Liver (tissue), 9 donors: ENCODE measurements around the gene LDLRAD3. TPM values are rescaled to one million over a fixed set of nuclear protein-coding genes. Genes with fewer than 3 reads are reported as not detected.

Experiments used
- DNase-seq: peaks from one replicate; pipeline ENCODE4 v3.0.0-alpha.2; 2017; ENCODE audit warnings: low spot score
- H3K27ac ChIP-seq, 2 donors: one replicate each; pipeline ENCODE4 v1.7.0; 2013; ENCODE audit warnings: inconsistent platforms in 2 of 2, low read length in 2 of 2, control low read depth in 1 of 2, low read depth in 1 of 2, mild to moderate bottlenecking in 1 of 2
- H3K27me3 ChIP-seq, 4 donors: one replicate each; pipeline versions ENCODE4 v1.6.1 to v1.7.0; 2013; ENCODE audit warnings: low read length in 3 of 4, inconsistent platforms in 1 of 4, mild to moderate bottlenecking in 1 of 4, moderate library complexity in 1 of 4; ENCODE audit not compliant: control insufficient read depth in 4 of 4, insufficient read depth in 4 of 4
- H3K36me3 ChIP-seq, 4 donors: one replicate each; pipeline versions ENCODE4 v1.6.1 to v1.7.0; 2013; ENCODE audit warnings: low read length in 3 of 4, mild to moderate bottlenecking in 3 of 4, low read depth in 1 of 4, moderate library complexity in 1 of 4; ENCODE audit not compliant: control insufficient read depth in 4 of 4, insufficient read depth in 3 of 4
- H3K4me1 ChIP-seq, 4 donors: one replicate each; pipeline versions ENCODE4 v1.6.1 to v1.7.0; 2013; ENCODE audit warnings: low read length in 3 of 4, mild to moderate bottlenecking in 3 of 4, moderate library complexity in 1 of 4; ENCODE audit not compliant: control insufficient read depth in 4 of 4, insufficient read depth in 4 of 4
- H3K4me3 ChIP-seq, 3 donors: one replicate each; pipeline versions ENCODE4 v1.6.1 to v1.7.0; 2013; ENCODE audit warnings: low read length in 3 of 3, control low read depth in 1 of 3, low read depth in 1 of 3, mild to moderate bottlenecking in 1 of 3
- H3K9ac ChIP-seq, 2 donors: one replicate each; pipeline ENCODE4 v1.7.0; 2013; ENCODE audit warnings: low read length in 2 of 2, mild to moderate bottlenecking in 2 of 2, moderate library complexity in 2 of 2, control low read depth in 1 of 2, low read depth in 1 of 2
- H3K9me3 ChIP-seq, 4 donors: one replicate each; pipeline versions ENCODE4 v1.6.1 to v1.7.0; 2013; ENCODE audit warnings: low read length in 3 of 4; ENCODE audit not compliant: control insufficient read depth in 4 of 4
- ATF3 ChIP-seq: IDR thresholded peaks from 2 replicates; pipeline ENCODE4 v1.6.1; 2016; ENCODE audit warnings: antibody characterized with exemption
- EGR1 ChIP-seq, 2 donors: IDR thresholded peaks; 2 replicates each; pipeline ENCODE4 v1.6.1; 2016 to 2018; ENCODE audit warnings: antibody characterized with exemption in 2 of 2, low read depth in 2 of 2
- GABPA ChIP-seq, 2 donors: IDR thresholded peaks in 1 of 2; conservative IDR thresholded peaks in 1 of 2; 2 replicates each; pipeline ENCODE4 v1.6.1; 2016; ENCODE audit warnings: antibody characterized with exemption in 2 of 2, mild to moderate bottlenecking in 1 of 2, moderate library complexity in 1 of 2
- HNF4A ChIP-seq, 2 donors: conservative IDR thresholded peaks; 2 replicates each; pipeline ENCODE4 v1.6.1; 2016; ENCODE audit warnings: antibody characterized with exemption in 2 of 2, mild to moderate bottlenecking in 2 of 2
- JUND ChIP-seq, 2 donors: IDR thresholded peaks; 2 replicates each; pipeline ENCODE4 v1.6.1; 2016; ENCODE audit warnings: antibody characterized with exemption in 2 of 2
- NR2F2 ChIP-seq: IDR thresholded peaks from 2 replicates; pipeline ENCODE4 v1.6.1; 2016; ENCODE audit warnings: antibody characterized with exemption
- RAD21 ChIP-seq, 2 donors: IDR thresholded peaks; 2 replicates each; pipeline ENCODE4 v1.6.1; 2016; ENCODE audit warnings: antibody characterized with exemption in 2 of 2, mild to moderate bottlenecking in 2 of 2
- RXRA ChIP-seq, 2 donors: IDR thresholded peaks; 2 replicates each; pipeline ENCODE4 v1.6.1; 2017 to 2018; ENCODE audit warnings: antibody characterized with exemption in 2 of 2, mild to moderate bottlenecking in 1 of 2
- SP1 ChIP-seq: IDR thresholded peaks from 2 replicates; pipeline ENCODE4 v1.6.1; 2018; ENCODE audit warnings: antibody characterized with exemption, mild to moderate bottlenecking
- TAF1 ChIP-seq: conservative IDR thresholded peaks from 2 replicates; pipeline ENCODE4 v1.6.1; 2016; ENCODE audit warnings: antibody characterized with exemption, mild to moderate bottlenecking
- WGBS: extraction: QIAGEN DNeasy Blood & Tissue Kit; methylation state at CpG from one replicate; pipeline ENCODE4 v1.1.7; 2013; 5-methylcytosine and 5-hydroxymethylcytosine counted together
- polyA plus RNA-seq, 2 donors: library from polyadenylated mRNA; stranded (reverse) in 1 of 2; unstranded in 1 of 2; fragments of 200-250 nt in 1 of 2; fragments of >200 nt in 1 of 2; fragmentation: Nextera tagmentation in 1 of 2; extraction: Ambion mirVana in 1 of 2; gene quantifications; one replicate each; pipeline versions ENCODE4 v1.2.1 to v1.2.3, GENCODE V29; 2013 to 2015
- total RNA-seq, 2 donors: library from RNA; depleted of rRNA; stranded (reverse); fragments of >200 nt; gene quantifications; one replicate each; pipeline ENCODE4 v1.2.3, GENCODE V29; 2014
- TF ChIP-seq, protein P1 (sequence below): IDR thresholded peaks from 2 replicates; pipeline ENCODE4 v1.6.1; 2016; ENCODE audit warnings: antibody characterized with exemption, mild to moderate bottlenecking
- TF ChIP-seq, protein P2 (sequence below): fragments of 150-350 bp; IDR thresholded peaks from 2 replicates; pipeline ENCODE4 v1.5.1; 2017; ENCODE audit warnings: improper control_type of control experiment, low read depth, low read length; ENCODE audit not compliant: missing input control
- TF ChIP-seq, protein P3 (sequence below): IDR thresholded peaks from 2 replicates; pipeline ENCODE4 v1.6.1; 2016; ENCODE audit warnings: antibody characterized with exemption
- donor health status: healthy.
- donor health status: healthy.
- donor health status: healthy.
- donor health status: healthy.
- donor health status: healthy.

LDLRAD3 gene
- total and polyA plus RNA-seq, 4 donors, result 0.75 to 1.3 (median 0.93) TPM

DNA sequence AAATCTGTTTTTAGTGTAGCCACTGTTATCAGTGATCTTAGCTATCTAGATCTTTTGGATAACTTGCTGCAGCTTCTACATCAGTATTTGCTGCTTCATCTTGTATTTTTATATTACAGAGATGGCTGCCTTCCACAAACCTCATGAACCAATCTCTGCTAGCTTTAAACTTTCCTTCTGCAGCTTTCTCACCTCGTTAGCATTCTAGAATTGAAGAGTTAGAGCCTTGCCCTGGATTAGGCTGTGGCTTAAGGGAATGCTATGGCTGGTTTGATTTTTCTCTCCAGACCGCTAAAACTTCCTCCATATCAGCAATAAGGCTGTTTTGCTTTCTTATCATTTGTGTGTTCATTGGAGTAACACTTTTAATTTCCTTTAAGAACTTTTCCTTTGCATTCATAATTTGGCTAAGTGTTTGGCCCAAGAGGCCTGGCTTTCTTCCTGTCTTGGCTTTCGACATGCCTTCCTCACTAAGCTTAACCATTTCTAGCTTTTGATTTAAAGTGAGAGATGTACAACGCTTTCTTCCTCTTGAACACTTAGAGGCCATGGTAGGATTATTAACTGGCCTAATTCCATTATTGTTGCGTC, 51.9 kb downstream of the LDLRAD3 start:
- Histone ChIP-seq H3K27ac (no peak overlapping the region), H3K9me3 (no peaks in the 10 kb centered on the region), H3K27me3 (no peaks in the 10 kb centered on the region), H3K4me1 (no peaks in the 10 kb centered on the region), H3K36me3 (no peaks in the 10 kb centered on the region), H3K4me3 (no peak overlapping the region), H3K9ac (no peak overlapping the region)
- 75% methylated on average over 5 of the region's 5 CpGs for WGBS
- TF ChIP-seq GABPA (IDR thresholded peaks at IDR 0.05 in 1 of 2, conservative IDR thresholded peaks at IDR 0.05 in 1 of 2) (no peak), HNF4A (conservative IDR thresholded peaks at IDR 0.05) (no peak), NR2F2 (no peak), ATF3 (no peak), JUND (IDR thresholded peaks at IDR 0.05) (no peak), RXRA (IDR thresholded peaks at IDR 0.05) (no peak), SP1 (no peak), RAD21 (IDR thresholded peaks at IDR 0.05) (no peak), TAF1 (no peak), EGR1 (IDR thresholded peaks at IDR 0.05; ENCODE audit: low read depth in 2 of 2) (no peak)
- TF ChIP-seq, protein P1, sequence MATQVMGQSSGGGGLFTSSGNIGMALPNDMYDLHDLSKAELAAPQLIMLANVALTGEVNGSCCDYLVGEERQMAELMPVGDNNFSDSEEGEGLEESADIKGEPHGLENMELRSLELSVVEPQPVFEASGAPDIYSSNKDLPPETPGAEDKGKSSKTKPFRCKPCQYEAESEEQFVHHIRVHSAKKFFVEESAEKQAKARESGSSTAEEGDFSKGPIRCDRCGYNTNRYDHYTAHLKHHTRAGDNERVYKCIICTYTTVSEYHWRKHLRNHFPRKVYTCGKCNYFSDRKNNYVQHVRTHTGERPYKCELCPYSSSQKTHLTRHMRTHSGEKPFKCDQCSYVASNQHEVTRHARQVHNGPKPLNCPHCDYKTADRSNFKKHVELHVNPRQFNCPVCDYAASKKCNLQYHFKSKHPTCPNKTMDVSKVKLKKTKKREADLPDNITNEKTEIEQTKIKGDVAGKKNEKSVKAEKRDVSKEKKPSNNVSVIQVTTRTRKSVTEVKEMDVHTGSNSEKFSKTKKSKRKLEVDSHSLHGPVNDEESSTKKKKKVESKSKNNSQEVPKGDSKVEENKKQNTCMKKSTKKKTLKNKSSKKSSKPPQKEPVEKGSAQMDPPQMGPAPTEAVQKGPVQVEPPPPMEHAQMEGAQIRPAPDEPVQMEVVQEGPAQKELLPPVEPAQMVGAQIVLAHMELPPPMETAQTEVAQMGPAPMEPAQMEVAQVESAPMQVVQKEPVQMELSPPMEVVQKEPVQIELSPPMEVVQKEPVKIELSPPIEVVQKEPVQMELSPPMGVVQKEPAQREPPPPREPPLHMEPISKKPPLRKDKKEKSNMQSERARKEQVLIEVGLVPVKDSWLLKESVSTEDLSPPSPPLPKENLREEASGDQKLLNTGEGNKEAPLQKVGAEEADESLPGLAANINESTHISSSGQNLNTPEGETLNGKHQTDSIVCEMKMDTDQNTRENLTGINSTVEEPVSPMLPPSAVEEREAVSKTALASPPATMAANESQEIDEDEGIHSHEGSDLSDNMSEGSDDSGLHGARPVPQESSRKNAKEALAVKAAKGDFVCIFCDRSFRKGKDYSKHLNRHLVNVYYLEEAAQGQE, result no peak
- no peak for DNase-seq

GRCh38 chr11:35997902-35998520, 54.1 kb downstream of the LDLRAD3 start:
- Histone ChIP-seq H3K4me1 (no peaks in the 10 kb centered on the region), H3K9me3 (no peaks in the 10 kb centered on the region), H3K27me3 (no peaks in the 10 kb centered on the region), H3K4me3 (no peak overlapping the region), H3K27ac (no peak overlapping the region), H3K36me3 (no peaks in the 10 kb centered on the region), H3K9ac (no peak overlapping the region)
- no peak for DNase-seq
- WGBS, result 92% methylated on average over 6 of the region's 6 CpGs
- TF ChIP-seq, protein P2, sequence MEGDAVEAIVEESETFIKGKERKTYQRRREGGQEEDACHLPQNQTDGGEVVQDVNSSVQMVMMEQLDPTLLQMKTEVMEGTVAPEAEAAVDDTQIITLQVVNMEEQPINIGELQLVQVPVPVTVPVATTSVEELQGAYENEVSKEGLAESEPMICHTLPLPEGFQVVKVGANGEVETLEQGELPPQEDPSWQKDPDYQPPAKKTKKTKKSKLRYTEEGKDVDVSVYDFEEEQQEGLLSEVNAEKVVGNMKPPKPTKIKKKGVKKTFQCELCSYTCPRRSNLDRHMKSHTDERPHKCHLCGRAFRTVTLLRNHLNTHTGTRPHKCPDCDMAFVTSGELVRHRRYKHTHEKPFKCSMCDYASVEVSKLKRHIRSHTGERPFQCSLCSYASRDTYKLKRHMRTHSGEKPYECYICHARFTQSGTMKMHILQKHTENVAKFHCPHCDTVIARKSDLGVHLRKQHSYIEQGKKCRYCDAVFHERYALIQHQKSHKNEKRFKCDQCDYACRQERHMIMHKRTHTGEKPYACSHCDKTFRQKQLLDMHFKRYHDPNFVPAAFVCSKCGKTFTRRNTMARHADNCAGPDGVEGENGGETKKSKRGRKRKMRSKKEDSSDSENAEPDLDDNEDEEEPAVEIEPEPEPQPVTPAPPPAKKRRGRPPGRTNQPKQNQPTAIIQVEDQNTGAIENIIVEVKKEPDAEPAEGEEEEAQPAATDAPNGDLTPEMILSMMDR, result no peak
- TF ChIP-seq GABPA (IDR thresholded peaks at IDR 0.05 in 1 of 2, conservative IDR thresholded peaks at IDR 0.05 in 1 of 2) (no peak), SP1 (no peak), TAF1 (no peak)
- TF ChIP-seq, protein P3, sequence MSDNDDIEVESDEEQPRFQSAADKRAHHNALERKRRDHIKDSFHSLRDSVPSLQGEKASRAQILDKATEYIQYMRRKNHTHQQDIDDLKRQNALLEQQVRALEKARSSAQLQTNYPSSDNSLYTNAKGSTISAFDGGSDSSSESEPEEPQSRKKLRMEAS, result no peak
